SK-N-SH treated with all-trans-retinoic acid at 6 μM for 48 hours (cell line): ENCODE results near the gene CDX1.

Source experiments
- ATAC-seq: fragments of 200-7000 bp; cut with Tn5 transposase; 3 replicates; pipeline ENCODE4 v1.9.1; 2020; ENCODE audit warnings: mild to moderate bottlenecking, moderate library complexity
- ARNTL ChIP-seq: fragments of 450-650 bp; formaldehyde crosslinking; IDR thresholded peaks from 2 replicates; pipeline ENCODE4 v1.5.0; 2020; ENCODE audit warnings: low read depth, mild to moderate bottlenecking, moderate library complexity, borderline replicate concordance
- BACH2 ChIP-seq: fragments of 250-450 bp; sonication (Bioruptor Pico); IDR thresholded peaks from 2 replicates; pipeline ENCODE4 v1.9.0; 2021; ENCODE audit warnings: mild to moderate bottlenecking, borderline replicate concordance
- CSDC2 ChIP-seq: fragments of 250-450 bp; sonication (Bioruptor Pico); IDR thresholded peaks from 2 replicates; pipeline ENCODE4 v1.5.0; 2020; ENCODE audit warnings: mild to moderate bottlenecking, moderate library complexity
- ESRRG ChIP-seq: fragments of 250-450 bp; sonication (Bioruptor Pico); IDR thresholded peaks from 2 replicates; pipeline ENCODE4 v1.6.1; 2021; ENCODE audit warnings: mild to moderate bottlenecking
- GLIS3 ChIP-seq: fragments of 250-450 bp; sonication (Bioruptor Pico); IDR thresholded peaks from 2 replicates; pipeline ENCODE4 v1.5.0; 2020; ENCODE audit warnings: mild to moderate bottlenecking, moderate library complexity
- ISL1 ChIP-seq: fragments of 250-450 bp; sonication (Bioruptor Pico); IDR thresholded peaks from 2 replicates; pipeline ENCODE4 v2.1.2; 2022; ENCODE audit warnings: mild to moderate bottlenecking, moderate library complexity
- OSR1 ChIP-seq: fragments of 250-450 bp; sonication (Bioruptor Pico); IDR thresholded peaks from 2 replicates; pipeline ENCODE4 v1.8.0; 2022; ENCODE audit warnings: moderate library complexity, mild to moderate bottlenecking, inconsistent platforms
- PPARA ChIP-seq: fragments of 250-450 bp; sonication (Bioruptor Pico); IDR thresholded peaks from 2 replicates; pipeline ENCODE4 v1.5.0; 2020; ENCODE audit warnings: mild to moderate bottlenecking, borderline replicate concordance
- RARB ChIP-seq: fragments of 250-450 bp; sonication (Bioruptor Pico); IDR thresholded peaks from 2 replicates; pipeline ENCODE4 v1.8.0; 2021; ENCODE audit warnings: mild to moderate bottlenecking, moderate library complexity
- SNAI2 ChIP-seq: fragments of 250-450 bp; sonication (Bioruptor Pico); IDR thresholded peaks from 2 replicates; pipeline ENCODE4 v1.5.0; 2020; ENCODE audit warnings: mild to moderate bottlenecking, moderate library complexity
- TCF4 ChIP-seq: fragments of 250-450 bp; sonication (Bioruptor Pico); IDR thresholded peaks from 2 replicates; pipeline ENCODE4 v1.8.0; 2021; ENCODE audit warnings: mild to moderate bottlenecking, moderate library complexity, borderline replicate concordance
- TOX ChIP-seq: fragments of 250-450 bp; sonication (Bioruptor Pico); IDR thresholded peaks from 2 replicates; pipeline ENCODE4 v1.8.0; 2021; ENCODE audit warnings: mild to moderate bottlenecking, moderate library complexity, borderline replicate concordance
- ZC3H10 ChIP-seq: fragments of 250-450 bp; sonication (Bioruptor Pico); IDR thresholded peaks from 2 replicates; pipeline ENCODE4 v1.5.1; 2021; ENCODE audit warnings: mild to moderate bottlenecking, moderate library complexity
- ZFP3 ChIP-seq: fragments of 250-450 bp; sonication (Bioruptor Pico); IDR thresholded peaks from 2 replicates; pipeline ENCODE4 v1.5.0; 2020; ENCODE audit warnings: mild to moderate bottlenecking, moderate library complexity
- ZNF565 ChIP-seq: fragments of 450-650 bp; formaldehyde crosslinking; conservative IDR thresholded peaks from 2 replicates; pipeline ENCODE4 v1.5.0; 2020; ENCODE audit warnings: low read depth, mild to moderate bottlenecking, moderate library complexity
- ZNF70 ChIP-seq: fragments of 450-650 bp; formaldehyde crosslinking; IDR thresholded peaks from 2 replicates; pipeline ENCODE4 v1.5.0; 2020; ENCODE audit warnings: mild to moderate bottlenecking, moderate library complexity
- TF ChIP-seq, protein P1 (sequence below): fragments of 250-450 bp; sonication (Bioruptor Pico); IDR thresholded peaks from 2 replicates; pipeline ENCODE4 v1.5.1; 2021; ENCODE audit warnings: mild to moderate bottlenecking, moderate library complexity
- TF ChIP-seq, protein P2 (sequence below): fragments of 250-450 bp; sonication (Bioruptor Pico); IDR thresholded peaks from 2 replicates; pipeline ENCODE4 v1.5.0; 2020; ENCODE audit warnings: mild to moderate bottlenecking, moderate library complexity
- TF ChIP-seq, protein P3 (sequence below): fragments of 250-450 bp; sonication (Bioruptor Pico); IDR thresholded peaks from 2 replicates; pipeline ENCODE4 v1.8.0; 2021; ENCODE audit warnings: low read depth, mild to moderate bottlenecking, moderate library complexity, borderline replicate concordance
- TF ChIP-seq, protein P4 (sequence below): fragments of 250-450 bp; sonication (Bioruptor Pico); IDR thresholded peaks from 2 replicates; pipeline ENCODE4 v1.8.0; 2020; ENCODE audit warnings: mild to moderate bottlenecking, moderate library complexity, borderline replicate concordance

CDX1 gene

DNA sequence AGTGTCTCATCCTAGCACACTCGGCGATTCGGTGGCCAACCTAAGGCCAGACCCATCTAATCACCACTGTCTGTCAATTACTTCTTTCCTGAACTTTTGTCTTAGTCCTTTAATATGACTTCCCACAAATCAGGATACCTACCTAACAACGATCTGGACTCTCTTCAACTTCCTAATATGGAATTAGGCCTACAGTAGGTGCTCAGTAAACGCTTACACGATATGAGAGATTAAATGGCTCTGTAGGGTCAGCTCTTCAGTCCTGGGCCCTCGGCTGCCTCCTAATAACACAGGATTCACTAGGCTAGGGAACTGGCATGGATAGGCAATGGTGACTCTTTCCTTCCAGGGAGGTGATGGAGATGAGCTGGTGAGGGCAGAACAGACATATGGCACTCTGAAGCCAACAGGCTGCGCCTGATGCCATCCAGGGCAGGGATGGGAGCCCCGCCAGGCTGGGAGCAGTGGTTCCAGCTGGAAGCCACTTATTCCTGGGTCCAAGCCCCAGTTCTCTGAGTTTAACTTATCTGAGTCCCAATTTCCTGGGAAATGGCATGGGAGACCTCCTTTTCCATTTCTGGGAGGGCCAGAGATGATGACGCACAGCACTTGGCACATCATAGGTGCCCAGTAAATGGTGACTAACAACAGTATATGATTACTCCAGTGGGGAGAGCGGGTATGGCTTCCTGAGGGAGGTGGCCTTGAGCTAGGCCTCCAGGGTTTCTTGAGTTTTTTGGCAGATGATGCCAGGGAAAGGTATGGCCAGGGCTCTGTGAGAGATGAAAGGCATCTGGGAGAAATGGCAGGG is 18.3 kb upstream of the CDX1 start:
- TF ChIP-seq PPARA (CRISPR knock-in tag) (no peak), TOX (no peak), ZNF70 (CRISPR knock-in tag) (no peak), TCF4 (CRISPR knock-in tag) (no peak), ZFP3 (CRISPR knock-in tag) (no peak), ISL1 (CRISPR knock-in tag) (no peak), GLIS3 (no peak), ESRRG (CRISPR knock-in tag) (no peak), RARB (CRISPR knock-in tag) (no peak), ARNTL (no peak), CSDC2 (CRISPR knock-in tag) (no peak), OSR1 (CRISPR knock-in tag) (no peak), SNAI2 (CRISPR knock-in tag) (no peak), ZNF565 (no peak)
- TF ChIP-seq, protein P1, sequence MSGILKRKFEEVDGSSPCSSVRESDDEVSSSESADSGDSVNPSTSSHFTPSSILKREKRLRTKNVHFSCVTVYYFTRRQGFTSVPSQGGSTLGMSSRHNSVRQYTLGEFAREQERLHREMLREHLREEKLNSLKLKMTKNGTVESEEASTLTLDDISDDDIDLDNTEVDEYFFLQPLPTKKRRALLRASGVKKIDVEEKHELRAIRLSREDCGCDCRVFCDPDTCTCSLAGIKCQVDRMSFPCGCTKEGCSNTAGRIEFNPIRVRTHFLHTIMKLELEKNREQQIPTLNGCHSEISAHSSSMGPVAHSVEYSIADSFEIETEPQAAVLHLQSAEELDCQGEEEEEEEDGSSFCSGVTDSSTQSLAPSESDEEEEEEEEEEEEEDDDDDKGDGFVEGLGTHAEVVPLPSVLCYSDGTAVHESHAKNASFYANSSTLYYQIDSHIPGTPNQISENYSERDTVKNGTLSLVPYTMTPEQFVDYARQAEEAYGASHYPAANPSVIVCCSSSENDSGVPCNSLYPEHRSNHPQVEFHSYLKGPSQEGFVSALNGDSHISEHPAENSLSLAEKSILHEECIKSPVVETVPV (CRISPR knock-in tag) = no peak
- TF ChIP-seq, protein P2, sequence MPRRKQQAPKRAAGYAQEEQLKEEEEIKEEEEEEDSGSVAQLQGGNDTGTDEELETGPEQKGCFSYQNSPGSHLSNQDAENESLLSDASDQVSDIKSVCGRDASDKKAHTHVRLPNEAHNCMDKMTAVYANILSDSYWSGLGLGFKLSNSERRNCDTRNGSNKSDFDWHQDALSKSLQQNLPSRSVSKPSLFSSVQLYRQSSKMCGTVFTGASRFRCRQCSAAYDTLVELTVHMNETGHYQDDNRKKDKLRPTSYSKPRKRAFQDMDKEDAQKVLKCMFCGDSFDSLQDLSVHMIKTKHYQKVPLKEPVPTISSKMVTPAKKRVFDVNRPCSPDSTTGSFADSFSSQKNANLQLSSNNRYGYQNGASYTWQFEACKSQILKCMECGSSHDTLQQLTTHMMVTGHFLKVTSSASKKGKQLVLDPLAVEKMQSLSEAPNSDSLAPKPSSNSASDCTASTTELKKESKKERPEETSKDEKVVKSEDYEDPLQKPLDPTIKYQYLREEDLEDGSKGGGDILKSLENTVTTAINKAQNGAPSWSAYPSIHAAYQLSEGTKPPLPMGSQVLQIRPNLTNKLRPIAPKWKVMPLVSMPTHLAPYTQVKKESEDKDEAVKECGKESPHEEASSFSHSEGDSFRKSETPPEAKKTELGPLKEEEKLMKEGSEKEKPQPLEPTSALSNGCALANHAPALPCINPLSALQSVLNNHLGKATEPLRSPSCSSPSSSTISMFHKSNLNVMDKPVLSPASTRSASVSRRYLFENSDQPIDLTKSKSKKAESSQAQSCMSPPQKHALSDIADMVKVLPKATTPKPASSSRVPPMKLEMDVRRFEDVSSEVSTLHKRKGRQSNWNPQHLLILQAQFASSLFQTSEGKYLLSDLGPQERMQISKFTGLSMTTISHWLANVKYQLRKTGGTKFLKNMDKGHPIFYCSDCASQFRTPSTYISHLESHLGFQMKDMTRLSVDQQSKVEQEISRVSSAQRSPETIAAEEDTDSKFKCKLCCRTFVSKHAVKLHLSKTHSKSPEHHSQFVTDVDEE (CRISPR knock-in tag) = no peak
- TF ChIP-seq, protein P3, sequence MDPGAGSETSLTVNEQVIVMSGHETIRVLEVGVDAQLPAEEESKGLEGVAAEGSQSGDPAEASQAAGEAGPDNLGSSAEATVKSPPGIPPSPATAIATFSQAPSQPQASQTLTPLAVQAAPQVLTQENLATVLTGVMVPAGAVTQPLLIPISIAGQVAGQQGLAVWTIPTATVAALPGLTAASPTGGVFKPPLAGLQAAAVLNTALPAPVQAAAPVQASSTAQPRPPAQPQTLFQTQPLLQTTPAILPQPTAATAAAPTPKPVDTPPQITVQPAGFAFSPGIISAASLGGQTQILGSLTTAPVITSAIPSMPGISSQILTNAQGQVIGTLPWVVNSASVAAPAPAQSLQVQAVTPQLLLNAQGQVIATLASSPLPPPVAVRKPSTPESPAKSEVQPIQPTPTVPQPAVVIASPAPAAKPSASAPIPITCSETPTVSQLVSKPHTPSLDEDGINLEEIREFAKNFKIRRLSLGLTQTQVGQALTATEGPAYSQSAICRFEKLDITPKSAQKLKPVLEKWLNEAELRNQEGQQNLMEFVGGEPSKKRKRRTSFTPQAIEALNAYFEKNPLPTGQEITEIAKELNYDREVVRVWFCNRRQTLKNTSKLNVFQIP (CRISPR knock-in tag) = no peak
- TF ChIP-seq, protein P4, sequence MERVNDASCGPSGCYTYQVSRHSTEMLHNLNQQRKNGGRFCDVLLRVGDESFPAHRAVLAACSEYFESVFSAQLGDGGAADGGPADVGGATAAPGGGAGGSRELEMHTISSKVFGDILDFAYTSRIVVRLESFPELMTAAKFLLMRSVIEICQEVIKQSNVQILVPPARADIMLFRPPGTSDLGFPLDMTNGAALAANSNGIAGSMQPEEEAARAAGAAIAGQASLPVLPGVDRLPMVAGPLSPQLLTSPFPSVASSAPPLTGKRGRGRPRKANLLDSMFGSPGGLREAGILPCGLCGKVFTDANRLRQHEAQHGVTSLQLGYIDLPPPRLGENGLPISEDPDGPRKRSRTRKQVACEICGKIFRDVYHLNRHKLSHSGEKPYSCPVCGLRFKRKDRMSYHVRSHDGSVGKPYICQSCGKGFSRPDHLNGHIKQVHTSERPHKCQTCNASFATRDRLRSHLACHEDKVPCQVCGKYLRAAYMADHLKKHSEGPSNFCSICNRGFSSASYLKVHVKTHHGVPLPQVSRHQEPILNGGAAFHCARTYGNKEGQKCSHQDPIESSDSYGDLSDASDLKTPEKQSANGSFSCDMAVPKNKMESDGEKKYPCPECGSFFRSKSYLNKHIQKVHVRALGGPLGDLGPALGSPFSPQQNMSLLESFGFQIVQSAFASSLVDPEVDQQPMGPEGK (CRISPR knock-in tag) = no peak
- ATAC-seq = no peak

DNA sequence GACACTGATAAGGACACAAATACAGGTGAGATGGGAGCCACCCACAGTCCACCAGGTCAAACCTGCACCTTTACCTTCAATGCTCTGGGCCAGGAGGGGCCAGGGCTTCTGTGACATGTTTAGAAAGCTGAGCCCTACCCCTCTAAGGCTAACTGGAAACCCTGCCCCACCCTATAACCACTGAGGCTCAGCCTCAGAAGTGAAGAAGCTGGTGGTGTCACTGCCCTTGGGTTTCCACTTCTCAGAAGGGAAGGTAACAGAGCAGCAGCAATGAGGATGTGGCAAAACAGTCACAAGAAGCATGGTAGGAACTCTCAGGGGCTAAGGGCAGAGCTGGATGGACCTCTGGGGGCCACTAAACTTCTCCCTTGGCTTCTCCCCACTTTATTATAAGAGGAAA is 17.0 kb upstream of the CDX1 start:
- TF ChIP-seq PPARA (CRISPR knock-in tag) (no peak), CSDC2 (CRISPR knock-in tag) (no peak), ZNF565 (no peak), ZC3H10 (CRISPR knock-in tag) (no peak), TCF4 (CRISPR knock-in tag) (no peak), BACH2 (CRISPR knock-in tag) (no peak), RARB (CRISPR knock-in tag) (no peak), ZFP3 (CRISPR knock-in tag) (no peak), ZNF70 (CRISPR knock-in tag) (no peak)
- TF ChIP-seq, protein P1 (CRISPR knock-in tag) = no peak
- TF ChIP-seq, protein P2 (CRISPR knock-in tag) = no peak
- TF ChIP-seq, protein P3 (CRISPR knock-in tag) = no peak
- TF ChIP-seq, protein P4 (CRISPR knock-in tag) = no peak
- no peak for ATAC-seq
